Stomach smooth muscle (tissue), 2 donors: ENCODE results near the gene VARS2.
"Not testable (repeated sequence)": the region's sequence is repeated elsewhere in the genome, so short reads cannot be mapped to it uniquely, and the experiment has no call there.

Source experiments
- H3K27ac ChIP-seq: one replicate; pipeline ENCODE4 v1.7.0; 2013; ENCODE audit warnings: mild to moderate bottlenecking, low read length, inconsistent platforms
- H3K27me3 ChIP-seq, 2 donors: one replicate each; pipeline ENCODE4 v1.7.0; 2013; ENCODE audit warnings: low read length in 2 of 2; ENCODE audit not compliant: insufficient read depth in 2 of 2, control insufficient read depth in 1 of 2
- H3K36me3 ChIP-seq, 2 donors: one replicate each; pipeline ENCODE4 v1.7.0; 2013; ENCODE audit warnings: low read length in 2 of 2; ENCODE audit not compliant: control insufficient read depth in 2 of 2, insufficient read depth in 2 of 2
- H3K4me1 ChIP-seq: one replicate; pipeline ENCODE4 v1.7.0; 2013; ENCODE audit warnings: low read length; ENCODE audit not compliant: control insufficient read depth, insufficient read depth
- H3K4me3 ChIP-seq, 2 donors: one replicate each; pipeline ENCODE4 v1.7.0; 2013; ENCODE audit warnings: low read length in 2 of 2
- H3K9ac ChIP-seq, 2 donors: one replicate each; pipeline ENCODE4 v1.7.0; 2013; ENCODE audit warnings: low read length in 2 of 2, mild to moderate bottlenecking in 1 of 2
- H3K9me3 ChIP-seq, 2 donors: one replicate each; pipeline ENCODE4 v1.7.0; 2013; ENCODE audit warnings: low read length in 2 of 2; ENCODE audit not compliant: control insufficient read depth in 2 of 2
- donor health status: healthy.
- donor health status: Pancreatic carcinoma.

Gene VARS2

DNA sequence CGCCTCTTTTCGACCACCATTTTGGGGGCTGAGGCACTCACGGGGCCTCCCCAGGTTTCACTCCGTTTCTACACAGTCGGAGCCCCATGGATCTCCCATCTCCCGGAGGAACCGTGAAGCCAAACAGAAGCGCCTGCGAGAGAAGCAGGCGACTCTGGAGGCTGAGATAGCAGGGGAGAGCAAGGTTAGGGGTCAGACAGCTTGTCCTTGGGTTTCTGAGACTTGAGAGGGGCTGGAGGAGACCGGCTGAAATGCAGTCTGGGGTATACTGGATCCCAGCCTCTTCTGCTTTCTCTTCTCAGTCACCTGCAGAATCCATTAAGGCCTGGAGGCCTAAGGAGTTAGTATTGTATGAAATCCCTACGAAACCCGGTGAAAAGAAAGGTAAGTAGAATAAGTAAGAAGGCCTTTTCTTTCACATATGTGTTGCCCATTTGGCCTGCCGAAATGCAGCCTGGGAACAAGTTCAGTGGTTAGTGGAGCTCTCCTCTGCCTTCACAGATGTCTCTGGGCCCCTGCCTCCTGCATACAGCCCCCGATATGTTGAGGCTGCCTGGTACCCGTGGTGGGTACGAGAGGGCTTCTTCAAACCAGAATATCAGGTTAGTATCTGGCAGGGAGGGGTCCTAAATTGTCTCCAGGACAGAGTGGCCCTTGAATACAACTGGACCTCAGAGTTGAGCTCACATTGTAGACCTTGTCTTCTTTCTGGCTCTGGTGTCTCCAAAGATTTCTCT, 984 bp downstream of the VARS2 start:
- no peaks in the 10 kb centered on the region for H3K9me3 ChIP-seq
- peak overlapping the region; percentile 93 for H3K27ac ChIP-seq
- H3K4me3 ChIP-seq, result peak overlapping the region; percentile 76 to 80
- H3K9ac ChIP-seq, result peak overlapping the region; percentile 94 to 95
- no peaks in the 10 kb centered on the region for H3K27me3 ChIP-seq
- peaks cover 22 to 36% of the 10 kb centered on the region in 2 donors for H3K36me3 ChIP-seq
- peaks cover 26% of the 10 kb centered on the region for H3K4me1 ChIP-seq

DNA sequence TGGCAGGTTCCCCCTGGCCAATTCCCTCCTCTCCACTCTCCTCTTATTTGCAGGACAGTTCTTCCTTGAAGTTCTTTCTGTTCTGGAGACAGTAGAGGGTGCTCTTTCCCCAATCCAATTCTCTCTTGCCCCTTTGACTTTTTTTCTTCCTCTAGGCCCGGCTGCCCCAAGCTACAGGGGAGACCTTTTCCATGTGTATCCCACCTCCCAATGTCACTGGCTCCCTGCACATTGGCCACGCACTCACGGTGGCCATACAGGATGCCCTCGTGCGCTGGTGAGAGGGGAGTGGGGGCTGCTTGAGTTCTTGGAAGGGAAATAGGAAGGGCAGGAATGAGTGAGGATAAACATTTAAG, 1.5 kb downstream of the VARS2 start:
- H3K4me1 ChIP-seq, result peaks cover 26% of the 10 kb centered on the region
- peak overlapping the region in 1 of 2 donors; percentile 12 for H3K4me3 ChIP-seq
- no peaks in the 10 kb centered on the region for H3K27me3 ChIP-seq
- peak overlapping the region; percentile 93 for H3K27ac ChIP-seq
- peaks cover 26 to 38% of the 10 kb centered on the region in 2 donors for H3K36me3 ChIP-seq
- peak overlapping the region; percentile 94 to 95 for H3K9ac ChIP-seq
- H3K9me3 ChIP-seq, result no peaks in the 10 kb centered on the region

DNA sequence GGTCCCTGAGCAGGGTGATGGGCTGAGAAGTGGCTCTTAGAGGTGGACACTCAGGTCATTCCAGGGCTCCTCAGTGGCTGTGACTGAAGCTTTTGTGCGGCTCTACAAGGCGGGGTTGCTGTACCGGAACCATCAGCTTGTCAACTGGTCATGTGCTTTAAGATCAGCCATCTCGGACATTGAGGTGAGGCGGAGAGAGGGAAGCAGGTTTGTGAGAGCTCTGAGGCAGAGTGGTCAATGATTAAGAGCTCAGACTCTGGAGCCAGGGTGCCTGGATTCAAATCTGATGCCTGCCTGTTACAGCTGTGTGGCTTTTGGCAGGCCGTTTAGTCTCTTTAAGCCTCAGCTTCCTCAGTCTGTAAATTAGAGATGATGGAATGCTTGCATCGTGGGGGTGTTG, 3.0 kb downstream of the VARS2 start:
- H3K36me3 ChIP-seq, result peaks cover 26 to 36% of the 10 kb centered on the region in 2 donors
- H3K27ac ChIP-seq, result no peak overlapping the region
- H3K9ac ChIP-seq, result no peak overlapping the region

DNA sequence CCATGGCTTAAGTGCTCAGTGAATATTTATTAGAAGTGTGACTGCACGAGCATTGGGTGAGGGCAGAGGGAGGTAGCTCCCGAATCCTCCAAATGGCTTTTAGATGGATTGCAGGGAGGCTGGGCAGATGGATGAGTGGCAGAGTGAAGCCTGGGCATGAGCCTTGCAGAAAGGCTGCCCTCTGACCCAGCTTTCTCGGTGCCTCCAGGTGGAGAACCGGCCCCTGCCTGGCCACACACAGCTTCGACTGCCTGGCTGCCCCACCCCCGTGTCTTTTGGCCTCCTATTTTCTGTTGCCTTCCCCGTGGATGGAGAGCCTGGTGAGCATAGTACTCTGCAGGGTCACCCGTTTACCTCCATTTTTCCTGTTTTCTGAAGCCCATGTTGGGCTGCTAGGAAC, 3.4 kb downstream of the VARS2 start:
- Histone ChIP-seq H3K9ac (no peak overlapping the region), H3K27me3 (no peaks in the 10 kb centered on the region), H3K9me3 (no peaks in the 10 kb centered on the region), H3K36me3 (peaks cover 23 to 37% of the 10 kb centered on the region in 2 donors), H3K27ac (no peak overlapping the region), H3K4me1 (peaks cover 26% of the 10 kb centered on the region), H3K4me3 (no peak overlapping the region)

More for the DNA sequence above, 3.0 kb downstream of the VARS2 start:
- Histone ChIP-seq H3K4me1 (peaks cover 26% of the 10 kb centered on the region), H3K27me3 (no peaks in the 10 kb centered on the region), H3K9me3 (no peaks in the 10 kb centered on the region), H3K4me3 (no peak overlapping the region)

DNA sequence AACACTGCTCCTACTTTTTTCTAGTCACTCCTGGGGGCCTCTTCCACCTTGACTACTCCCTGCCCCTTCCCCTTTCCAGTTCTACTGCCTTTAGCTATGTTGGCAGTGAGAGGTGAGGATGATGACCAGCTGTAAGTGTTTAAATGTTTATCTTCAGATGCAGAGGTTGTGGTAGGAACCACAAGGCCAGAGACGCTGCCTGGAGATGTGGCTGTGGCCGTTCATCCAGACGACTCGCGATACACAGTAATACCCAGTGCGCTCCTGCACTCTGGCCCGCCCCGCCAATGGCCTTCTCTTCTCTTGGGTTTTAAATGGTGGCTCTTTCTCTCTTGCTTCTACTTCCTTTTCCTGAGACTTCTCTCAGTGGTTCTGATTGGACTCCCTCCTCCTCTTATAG, 4.6 kb downstream of the VARS2 start:
- Histone ChIP-seq H3K4me3 (no peak overlapping the region), H3K27me3 (no peaks in the 10 kb centered on the region), H3K36me3 (peaks cover 30 to 46% of the 10 kb centered on the region in 2 donors), H3K27ac (no peak overlapping the region), H3K4me1 (peaks cover 21% of the 10 kb centered on the region), H3K9me3 (no peaks in the 10 kb centered on the region), H3K9ac (no peak overlapping the region)

DNA sequence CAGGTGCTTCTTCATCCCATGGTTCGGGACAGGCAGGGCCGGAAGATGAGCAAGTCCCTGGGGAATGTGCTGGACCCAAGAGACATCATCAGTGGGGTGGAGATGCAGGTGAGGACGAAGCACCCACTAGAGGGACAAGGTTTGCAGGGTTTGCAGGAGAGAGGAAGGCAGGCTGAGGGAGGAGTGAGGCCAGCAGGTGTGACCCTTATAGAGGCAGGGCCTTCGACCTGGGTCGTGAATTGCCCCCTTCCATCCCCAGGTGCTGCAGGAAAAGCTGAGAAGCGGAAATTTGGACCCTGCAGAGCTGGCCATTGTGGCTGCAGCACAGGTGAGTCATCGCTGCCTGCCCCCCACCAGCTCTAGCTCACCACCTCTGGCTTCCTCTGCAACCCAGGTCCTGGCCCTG, 8.4 kb downstream of the VARS2 start:
- H3K9ac ChIP-seq, result no peak overlapping the region
- peaks cover 45 to 56% of the 10 kb centered on the region in 2 donors for H3K36me3 ChIP-seq
- H3K9me3 ChIP-seq, result no peaks in the 10 kb centered on the region
- H3K4me3 ChIP-seq, result no peak overlapping the region
- no peaks in the 10 kb centered on the region for H3K4me1 ChIP-seq
- H3K27ac ChIP-seq, result no peak overlapping the region
- H3K27me3 ChIP-seq, result no peaks in the 10 kb centered on the region

DNA sequence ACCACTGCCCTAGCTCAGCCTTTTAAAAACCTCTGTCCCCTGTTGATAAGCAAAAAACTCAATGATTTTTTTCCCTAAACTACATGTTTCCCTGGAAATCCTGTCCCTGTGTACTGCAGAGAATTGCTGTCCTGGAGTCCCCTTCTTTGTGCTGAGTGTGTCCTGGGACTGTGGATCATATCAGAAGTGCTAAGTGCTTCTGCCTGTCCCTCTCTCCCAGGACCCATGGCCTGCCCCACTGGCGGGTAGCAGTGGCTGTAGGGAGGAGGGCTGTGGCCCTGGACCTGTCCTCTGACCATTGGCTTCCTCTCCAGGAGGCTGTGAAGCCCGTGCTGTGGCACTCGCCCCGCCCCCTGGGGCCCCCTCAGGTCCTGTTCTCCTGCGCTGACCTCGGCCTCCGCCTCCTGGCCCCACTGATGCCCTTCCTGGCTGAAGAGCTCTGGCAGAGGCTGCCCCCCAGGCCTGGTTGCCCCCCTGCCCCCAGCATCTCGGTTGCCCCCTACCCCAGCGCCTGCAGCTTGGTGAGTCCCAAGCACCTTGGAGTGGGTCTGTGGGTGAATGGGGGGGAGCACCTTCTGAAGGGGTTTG, 10.1 kb downstream of the VARS2 start:
- H3K4me1 ChIP-seq, H3K4me3 ChIP-seq, H3K9me3 ChIP-seq, H3K27ac ChIP-seq, H3K9ac ChIP-seq, H3K27me3 ChIP-seq: not testable (repeated sequence)
- H3K36me3 ChIP-seq, result peaks cover 42 to 52% of the 10 kb centered on the region in 2 donors

DNA sequence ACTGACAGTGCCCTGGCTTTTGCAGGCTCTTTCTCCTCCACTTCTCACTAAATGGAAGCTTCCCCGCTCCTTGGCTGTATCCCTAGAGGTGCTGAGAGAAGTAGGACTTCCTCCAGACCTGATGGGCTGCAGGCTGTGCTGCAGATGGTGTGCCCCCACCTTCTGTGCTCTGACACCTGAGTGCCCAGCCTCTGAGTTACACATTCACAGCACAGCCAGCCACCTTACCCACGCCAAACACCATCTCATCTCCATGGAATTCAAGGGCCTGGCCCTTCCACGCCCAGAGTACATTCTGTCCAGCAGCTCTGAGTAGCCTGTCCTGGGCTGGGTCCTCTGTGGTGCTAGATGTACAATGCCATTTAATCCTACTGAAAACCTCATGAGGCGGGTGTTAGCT, 12.6 kb downstream of the VARS2 start:
- no peak overlapping the region for H3K4me3 ChIP-seq
- H3K36me3 ChIP-seq, result peaks cover 24 to 30% of the 10 kb centered on the region in 2 donors

DNA sequence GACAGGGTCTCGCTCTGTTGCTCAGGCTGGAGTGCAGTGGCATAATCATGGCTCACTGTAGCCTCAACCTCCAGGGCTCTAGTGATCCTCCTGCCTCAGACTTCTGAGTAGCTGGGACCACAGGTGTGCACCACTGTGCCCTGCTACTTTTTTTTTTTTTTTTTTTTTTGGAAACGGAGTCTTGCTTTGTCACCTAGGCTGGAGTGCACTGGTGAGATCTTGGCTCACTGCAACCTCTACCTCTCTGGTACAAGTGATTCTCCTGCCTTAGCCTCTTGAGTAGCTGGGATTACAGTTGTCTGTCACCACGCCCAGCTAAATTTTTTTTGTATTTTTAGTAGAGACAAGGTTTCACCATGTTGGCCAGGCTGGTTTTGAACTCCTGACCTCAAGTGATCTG, 13.0 kb downstream of the VARS2 start:
- H3K27ac ChIP-seq, result not testable (repeated sequence)
- H3K36me3 ChIP-seq, result peaks cover 24 to 29% of the 10 kb centered on the region in 2 donors

More for the DNA sequence above, 12.6 kb downstream of the VARS2 start:
- Histone ChIP-seq H3K27ac (no peak overlapping the region), H3K9me3 (peaks cover 4 to 7% of the 10 kb centered on the region in 2 donors), H3K27me3 (no peaks in the 10 kb centered on the region), H3K9ac (no peak overlapping the region), H3K4me1 (no peaks in the 10 kb centered on the region)

DNA sequence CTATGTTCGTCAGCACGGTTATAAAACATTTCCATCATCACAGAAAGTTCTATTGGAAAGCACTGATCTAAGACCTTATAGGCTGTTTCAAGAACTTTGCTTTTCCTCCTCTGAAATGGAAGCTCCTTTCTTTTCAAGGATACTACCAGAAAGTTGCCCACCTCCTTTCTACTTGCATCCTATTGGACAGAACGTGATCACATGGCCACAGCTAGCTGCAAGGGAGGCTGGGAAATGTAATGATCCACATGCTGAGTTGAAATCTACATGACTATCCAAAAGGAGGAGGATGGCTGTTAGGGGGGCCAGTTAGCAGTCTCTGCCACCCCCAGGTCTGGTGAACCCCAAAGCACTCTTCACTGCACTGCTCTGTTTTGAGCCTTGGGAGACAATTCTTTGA, 14.6 kb downstream of the VARS2 start:
- H3K27ac ChIP-seq, result no peak overlapping the region
- H3K4me3 ChIP-seq, result no peak overlapping the region
- H3K9me3 ChIP-seq, result peaks cover 4 to 7% of the 10 kb centered on the region in 2 donors

More for the DNA sequence above, 13.0 kb downstream of the VARS2 start:
- H3K27me3 ChIP-seq, H3K9ac ChIP-seq, H3K4me3 ChIP-seq, H3K9me3 ChIP-seq, H3K4me1 ChIP-seq: not testable (repeated sequence)

DNA sequence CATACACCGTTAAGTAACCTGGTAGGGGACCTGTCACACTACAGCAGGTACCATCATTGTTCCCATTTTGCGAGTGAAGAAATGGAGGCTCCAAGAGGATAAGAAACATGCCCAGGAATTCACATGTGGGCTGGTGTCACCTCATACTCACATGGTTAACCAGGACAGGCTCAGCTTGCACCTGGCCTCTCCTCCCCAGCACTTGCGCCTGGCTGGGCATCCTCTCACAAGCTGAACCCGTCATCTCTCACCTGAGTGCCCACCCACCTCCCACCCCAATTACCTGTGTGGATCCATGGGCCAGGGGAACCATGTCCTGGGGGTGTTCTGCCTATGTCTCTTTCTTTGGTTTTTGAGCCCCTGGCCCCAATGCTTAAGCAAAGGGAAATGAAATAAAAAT, 16.5 kb downstream of the VARS2 start:
- Histone ChIP-seq H3K27ac (no peak overlapping the region), H3K4me3 (no peak overlapping the region), H3K4me1 (no peaks in the 10 kb centered on the region), H3K36me3 (peaks cover 11% of the 10 kb centered on the region in 2 donors), H3K9ac (no peak overlapping the region), H3K9me3 (peaks cover 4 to 7% of the 10 kb centered on the region in 2 donors), H3K27me3 (no peaks in the 10 kb centered on the region)

More for the DNA sequence above, 14.6 kb downstream of the VARS2 start:
- H3K9ac ChIP-seq, result no peak overlapping the region
- H3K27me3 ChIP-seq, result no peaks in the 10 kb centered on the region
- H3K36me3 ChIP-seq, result peaks cover 14% of the 10 kb centered on the region in 2 donors
- H3K4me1 ChIP-seq, result no peaks in the 10 kb centered on the region
